A549 (cell line): ENCODE measurements around the gene PHOX2A.

Experiments
- BHLHE40 ChIP-seq: IDR thresholded peaks from 2 replicates; pipeline ENCODE4 v1.6.1; 2012; ENCODE audit warnings: low read depth, low read length, inconsistent platforms
- CEBPB ChIP-seq, 2 experiments: fragments of >200 bp in 1 of 2; sonication (Bioruptor Twin) in 1 of 2; formaldehyde crosslinking in 1 of 2; IDR thresholded peaks; 2 replicates each; pipeline ENCODE4 v1.6.1; 2012 to 2016
- CHD4 ChIP-seq: fragments of 200-600 bp; sonication (generic); IDR thresholded peaks from 2 replicates; pipeline ENCODE4 v1.6.1; 2016; ENCODE audit warnings: antibody characterized with exemption, mild to moderate bottlenecking, borderline replicate concordance
- CTCF ChIP-seq: fragments of >200 bp; sonication (Bioruptor Twin); formaldehyde crosslinking; IDR thresholded peaks from 3 replicates; pipeline ENCODE4 v1.5.1; 2016
- ESRRA ChIP-seq: fragments of 150-350 bp; IDR thresholded peaks from 2 replicates; pipeline ENCODE4 v1.6.1; 2014; ENCODE audit warnings: mild to moderate bottlenecking, low read length, borderline replicate concordance
- HEYL ChIP-seq: fragments of 250-450 bp; sonication (Bioruptor Pico); IDR thresholded peaks from 2 replicates; pipeline ENCODE4 v1.8.0; 2021; ENCODE audit warnings: mild to moderate bottlenecking, moderate library complexity
- JUNB ChIP-seq: fragments of >200 bp; sonication (Bioruptor Twin); formaldehyde crosslinking; IDR thresholded peaks from 2 replicates; pipeline ENCODE4 v1.6.1; 2016
- NPAS2 ChIP-seq: fragments of 250-450 bp; sonication (Bioruptor Pico); IDR thresholded peaks from 2 replicates; pipeline ENCODE4 v1.8.0; 2022; ENCODE audit warnings: mild to moderate bottlenecking, moderate library complexity, borderline replicate concordance
- PHF8 ChIP-seq: fragments of 200-600 bp; sonication (generic); IDR thresholded peaks from 2 replicates; pipeline ENCODE4 v1.6.1; 2016; ENCODE audit warnings: low read depth, mild to moderate bottlenecking, antibody characterized with exemption, moderate library complexity, borderline replicate concordance
- POLR2A ChIP-seq: IDR thresholded peaks from 2 replicates; pipeline ENCODE4 v1.6.1; 2012; ENCODE audit warnings: mild to moderate bottlenecking, low read length
- RAD21 ChIP-seq, 2 experiments: fragments of >200 bp in 1 of 2; sonication (Bioruptor Twin) in 1 of 2; formaldehyde crosslinking in 1 of 2; IDR thresholded peaks in 1 of 2; conservative IDR thresholded peaks in 1 of 2; 2 replicates in 1 of 2; 3 replicates in 1 of 2; pipeline ENCODE4 v1.6.1; 2012 to 2018; ENCODE audit warnings: inconsistent platforms in 1 of 2
- RFX5 ChIP-seq: fragments of 450-650 bp; IDR thresholded peaks from 2 replicates; pipeline ENCODE4 v1.7.1; 2014; ENCODE audit warnings: antibody characterized with exemption, mild to moderate bottlenecking, moderate library complexity
- RNF2 ChIP-seq: fragments of 200-600 bp; sonication (generic); IDR thresholded peaks from 2 replicates; pipeline ENCODE4 v1.6.1; 2016; ENCODE audit warnings: low read depth, mild to moderate bottlenecking, antibody characterized with exemption, moderate library complexity, borderline replicate concordance
- SMC3 ChIP-seq: fragments of >200 bp; sonication (Bioruptor Twin); formaldehyde crosslinking; IDR thresholded peaks from 3 replicates; pipeline ENCODE4 v1.6.1; 2018; ENCODE audit warnings: inconsistent platforms

- TF ChIP-seq NPAS2 (CRISPR knock-in tag) (no peak), CTCF (no peak), RNF2 (no peak), JUNB (no peak), CHD4 (no peak), RFX5 (no peak), SMC3 (no peak), PHF8 (no peak), RAD21 (conservative IDR thresholded peaks at IDR 0.05 in 1 of 2, IDR thresholded peaks at IDR 0.05 in 1 of 2) (no peak), POLR2A (no peak), HEYL (CRISPR knock-in tag) (no peak), CEBPB (IDR thresholded peaks at IDR 0.05) (no peak), ESRRA (no peak), BHLHE40 (no peak)
Measured at GRCh38 chr11:72202571-72202970, 41.4 kb downstream of the PHOX2A start.
